Stimulated activated CD8-positive, alpha-beta memory T cell treated with anti-CD3 and anti-CD28 coated beads, Interleukin-7, amount 100 ng/mL, for 1 hour (primary cell): ENCODE results near the gene SULT1A1.

Experiments
- DNase-seq, 2 donors: peaks; one replicate each; pipeline ENCODE4 v3.0.0-alpha.2; 2020; ENCODE audit warnings: low read depth in 2 of 2

SULT1A1 gene

GRCh38 chr16:28558456-28558855, 51.4 kb downstream of the SULT1A1 start:
- no peak for DNase-seq

- no peak for DNase-seq
Measured at GRCh38 chr16:28556914-28557320, 52.9 kb downstream of the SULT1A1 start.

GRCh38 chr16:28555561-28555960, 54.3 kb downstream of the SULT1A1 start:
- no peak for DNase-seq
